SJSA1 (cell line): ENCODE data around the gene CIB2. TPM values are rescaled to one million over a fixed set of nuclear protein-coding genes. Genes with fewer than 3 reads are reported as not detected.
A peak's percentile ranks its signal among the peaks of the same experiment; 100 is the strongest.
"Not testable (repeated sequence)": the region's sequence is repeated elsewhere in the genome, so short reads cannot be mapped to it uniquely, and the experiment has no call there.

Source experiments
- DNase-seq, 2 experiments: peaks; one replicate each; pipeline ENCODE4 v3.0.0-alpha.2; 2015 to 2020; ENCODE audit warnings: low spot score in 2 of 2, low read depth in 1 of 2
- H3K27ac ChIP-seq: fragments of 250-450 bp; sonication (Bioruptor Pico); 2 replicates; pipeline ENCODE4 v1.5.1; 2020; ENCODE audit warnings: mild to moderate bottlenecking, moderate library complexity
- H3K27me3 ChIP-seq: fragments of 250-450 bp; sonication (Bioruptor Pico); replicated peaks from 2 replicates; pipeline ENCODE4 v1.5.1; 2020; ENCODE audit warnings: mild to moderate bottlenecking, moderate library complexity
- H3K36me3 ChIP-seq: fragments of 250-450 bp; sonication (Bioruptor Pico); 2 replicates; pipeline ENCODE4 v1.5.1; 2020; ENCODE audit warnings: mild to moderate bottlenecking
- H3K4me1 ChIP-seq: fragments of 250-450 bp; sonication (Bioruptor Pico); replicated peaks from 2 replicates; pipeline ENCODE4 v1.6.1; 2021; ENCODE audit warnings: mild to moderate bottlenecking
- H3K4me3 ChIP-seq: fragments of 250-450 bp; sonication (Bioruptor Pico); 2 replicates; pipeline ENCODE4 v1.5.1; 2020; ENCODE audit warnings: mild to moderate bottlenecking
- H3K9me3 ChIP-seq: fragments of 250-450 bp; sonication (Bioruptor Pico); replicated peaks from 2 replicates; pipeline ENCODE4 v1.5.1; 2020; ENCODE audit warnings: mild to moderate bottlenecking
- total RNA-seq: library from RNA; depleted of rRNA; stranded (reverse); fragments of >200 nt; shearing (Covaris generic); gene quantifications from 2 replicates; pipeline ENCODE4 v1.2.3, GENCODE V29; 2014

Gene CIB2
- total RNA-seq, 1 experiment from 2014 or later: 3.2 TPM

- Histone ChIP-seq H3K4me3 (no peak overlapping the region), H3K36me3 (peaks cover 53% of the 10 kb centered on the region), H3K9me3 (no peaks in the 10 kb centered on the region), H3K4me1 (no peaks in the 10 kb centered on the region), H3K27ac (no peak overlapping the region), H3K27me3 (no peaks in the 10 kb centered on the region)
- DNase-seq: no peak
These were observed 28.1 kb upstream of the CIB2 start for GRCh38 chr15:78159395-78159794.

GRCh38 chr15:78157203-78157602, 26.0 kb upstream of the CIB2 start:
- no peak for DNase-seq
- no peak overlapping the region for H3K27ac ChIP-seq
- H3K4me1 ChIP-seq: no peaks in the 10 kb centered on the region
- H3K9me3 ChIP-seq: no peaks in the 10 kb centered on the region
- H3K4me3 ChIP-seq: no peak overlapping the region
- no peaks in the 10 kb centered on the region for H3K27me3 ChIP-seq
- H3K36me3 ChIP-seq: peaks cover 45% of the 10 kb centered on the region

GRCh38 chr15:78156653-78157052, 25.4 kb upstream of the CIB2 start:
- Histone ChIP-seq H3K4me3 (no peak overlapping the region), H3K4me1 (no peaks in the 10 kb centered on the region), H3K9me3 (no peaks in the 10 kb centered on the region), H3K36me3 (peaks cover 40% of the 10 kb centered on the region), H3K27me3 (no peaks in the 10 kb centered on the region), H3K27ac (no peak overlapping the region)
- DNase-seq: no peak

DNA sequence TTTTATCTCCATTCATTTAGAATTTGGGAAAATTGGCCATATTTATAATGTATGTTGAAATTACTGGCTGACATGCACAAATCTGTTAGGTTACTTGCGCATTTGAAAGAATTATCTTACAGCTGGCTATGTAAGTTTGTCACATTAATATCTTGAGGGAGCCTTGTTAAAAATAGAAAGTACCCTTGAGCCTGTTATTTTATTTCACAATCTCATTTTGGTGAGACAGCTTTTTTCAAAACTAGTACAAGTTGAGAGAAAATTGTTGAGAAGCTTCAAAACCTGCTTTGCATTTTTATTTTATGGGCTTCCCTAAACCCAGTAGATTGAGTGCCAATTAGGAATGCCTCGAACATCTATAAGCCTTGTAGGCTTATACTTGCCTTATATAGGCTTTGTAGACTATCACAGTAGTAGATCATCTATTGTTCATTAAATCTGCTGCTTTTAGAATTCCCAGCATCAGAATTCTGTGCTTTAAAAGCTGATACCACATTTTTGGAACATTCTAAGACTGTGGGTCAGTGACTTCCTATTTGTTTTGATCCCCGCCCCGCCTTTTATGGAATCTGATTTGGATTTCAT, 24.2 kb upstream of the CIB2 start:
- H3K4me3 ChIP-seq: no peak overlapping the region
- peaks cover 27% of the 10 kb centered on the region for H3K36me3 ChIP-seq
- no peak for DNase-seq
- H3K27ac ChIP-seq: no peak overlapping the region
- H3K4me1 ChIP-seq: peaks cover under 1% of the 10 kb centered on the region
- H3K27me3 ChIP-seq: no peaks in the 10 kb centered on the region
- H3K9me3 ChIP-seq: no peaks in the 10 kb centered on the region

DNA sequence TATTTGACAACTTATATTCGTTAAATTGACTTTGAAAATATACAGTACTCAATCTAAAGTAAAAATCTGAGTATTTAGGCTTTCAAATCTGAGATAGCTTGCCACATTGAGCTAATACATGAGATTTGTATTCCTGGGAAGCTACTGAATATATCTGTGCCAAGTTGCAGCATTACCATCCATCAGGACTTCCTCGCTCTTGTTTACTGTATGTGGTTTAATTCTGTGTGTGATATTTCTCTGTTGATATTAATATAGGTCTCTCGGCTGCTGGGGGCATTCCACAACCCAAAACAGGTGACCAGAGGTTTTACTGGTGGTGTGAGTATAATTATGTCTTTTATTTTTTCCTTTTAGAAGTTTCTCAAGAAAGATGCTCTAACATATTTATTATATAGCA, 23.7 kb upstream of the CIB2 start:
- no peak for DNase-seq
- peaks cover 23% of the 10 kb centered on the region for H3K36me3 ChIP-seq
- H3K4me1 ChIP-seq: peaks cover 5% of the 10 kb centered on the region
- H3K27me3 ChIP-seq: no peaks in the 10 kb centered on the region
- no peaks in the 10 kb centered on the region for H3K9me3 ChIP-seq
- no peak overlapping the region for H3K4me3 ChIP-seq
- H3K27ac ChIP-seq: no peak overlapping the region

GRCh38 chr15:78151075-78151474, 19.8 kb upstream of the CIB2 start:
- peaks cover 12% of the 10 kb centered on the region for H3K4me1 ChIP-seq
- H3K9me3 ChIP-seq, H3K27ac ChIP-seq, H3K4me3 ChIP-seq, H3K27me3 ChIP-seq, DNase-seq: not testable (repeated sequence)
- H3K36me3 ChIP-seq: peaks cover 12% of the 10 kb centered on the region

- Histone ChIP-seq H3K4me3 (peak overlapping the region; percentile 95), H3K27me3 (no peaks in the 10 kb centered on the region), H3K27ac (0 out of 2 replicates have a peak overlapping the region, but pooled peaks have one; percentile 21), H3K9me3 (no peaks in the 10 kb centered on the region), H3K36me3 (peaks cover 6% of the 10 kb centered on the region), H3K4me1 (peaks cover 12% of the 10 kb centered on the region)
- DNase-seq: no peak
These were observed 18.8 kb upstream of the CIB2 start for GRCh38 chr15:78149805-78150751.

- peak within 1 kb of the TSS; percentile 21 for H3K27ac ChIP-seq
These were observed 18.0 kb upstream of the CIB2 start, which contains the start of gene IDH3A for GRCh38 chr15:78149068-78149804. Gene IDH3A (plus strand): TSS chr15:78149362. CDS start chr15:78149404, 42 bp downstream.

DNA sequence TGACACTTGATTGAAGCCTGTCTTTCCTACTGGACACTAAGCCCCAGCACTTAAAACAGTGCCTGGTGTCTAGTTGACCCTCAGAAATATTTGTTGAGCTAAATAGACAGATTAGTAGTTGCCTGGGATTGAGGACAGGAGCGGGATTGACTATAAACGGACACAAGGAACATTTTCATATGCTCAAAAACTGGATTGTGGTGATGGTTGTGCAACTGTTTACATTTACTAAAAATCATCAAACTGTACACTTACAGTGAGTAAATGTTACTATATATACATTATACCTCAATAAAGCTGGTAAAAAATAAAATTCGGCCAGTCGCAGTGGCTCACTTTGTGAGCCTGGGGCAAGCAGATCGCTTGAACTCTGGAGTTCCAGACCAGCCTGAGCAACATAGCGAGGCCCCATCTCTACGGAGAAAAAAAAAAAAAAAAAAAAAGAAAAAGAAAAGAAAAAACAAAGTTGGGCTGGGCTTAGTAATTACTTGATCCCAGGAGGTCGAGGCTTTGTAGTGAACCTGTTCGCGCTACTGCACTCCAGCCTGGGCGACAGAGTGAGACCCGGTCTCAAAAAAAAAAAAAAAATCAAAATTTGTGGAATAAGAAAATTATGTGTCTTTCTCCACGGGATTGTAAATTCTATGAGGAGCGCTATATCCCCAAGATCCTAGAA, 17.3 kb upstream of the CIB2 start:
- DNase-seq: no peak
- H3K4me3 ChIP-seq: peak overlapping the region; percentile 95
- no peaks in the 10 kb centered on the region for H3K9me3 ChIP-seq
- no peaks in the 10 kb centered on the region for H3K27me3 ChIP-seq
- H3K36me3 ChIP-seq: peaks cover 6% of the 10 kb centered on the region
- peaks cover 12% of the 10 kb centered on the region for H3K4me1 ChIP-seq
- H3K27ac ChIP-seq: peak overlapping the region; percentile 16; the same call in 1 of the 2 replicates

More at GRCh38 chr15:78149068-78149804, 18.0 kb upstream of the CIB2 start, which contains the start of gene IDH3A:
- Histone ChIP-seq H3K36me3 (peaks cover 6% of the 10 kb centered on the region), H3K4me1 (peaks cover 12% of the 10 kb centered on the region), H3K9me3 (no peaks in the 10 kb centered on the region), H3K27me3 (no peaks in the 10 kb centered on the region), H3K4me3 (peak within 1 kb of the TSS; percentile 95)
- peak; percentile 92 to 99 for DNase-seq

DNA sequence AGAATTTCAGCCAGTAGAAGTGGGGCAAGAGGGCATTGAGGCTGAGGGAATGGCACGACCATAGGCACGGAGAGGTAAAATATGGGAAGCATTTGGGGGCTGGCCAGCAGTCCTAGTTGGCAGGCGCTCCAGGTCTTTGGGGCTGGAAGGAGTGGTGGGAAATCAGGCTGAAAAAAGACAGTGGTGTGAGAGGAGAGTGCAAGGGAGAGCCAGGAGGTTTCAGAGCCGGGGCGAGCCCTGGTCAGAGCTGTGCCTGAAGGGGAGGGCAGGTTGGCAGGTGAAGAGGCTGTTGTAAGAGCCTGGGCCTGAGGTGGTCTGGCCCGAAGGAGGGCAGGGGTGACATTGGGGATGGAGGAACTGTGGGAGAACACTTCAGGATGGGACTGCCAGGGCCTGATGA, 16.3 kb upstream of the CIB2 start:
- DNase-seq: no peak
- Histone ChIP-seq H3K27me3 (no peaks in the 10 kb centered on the region), H3K4me3 (no peak overlapping the region), H3K27ac (no peak overlapping the region), H3K36me3 (peaks cover 6% of the 10 kb centered on the region), H3K9me3 (no peaks in the 10 kb centered on the region), H3K4me1 (peaks cover 12% of the 10 kb centered on the region)

DNA sequence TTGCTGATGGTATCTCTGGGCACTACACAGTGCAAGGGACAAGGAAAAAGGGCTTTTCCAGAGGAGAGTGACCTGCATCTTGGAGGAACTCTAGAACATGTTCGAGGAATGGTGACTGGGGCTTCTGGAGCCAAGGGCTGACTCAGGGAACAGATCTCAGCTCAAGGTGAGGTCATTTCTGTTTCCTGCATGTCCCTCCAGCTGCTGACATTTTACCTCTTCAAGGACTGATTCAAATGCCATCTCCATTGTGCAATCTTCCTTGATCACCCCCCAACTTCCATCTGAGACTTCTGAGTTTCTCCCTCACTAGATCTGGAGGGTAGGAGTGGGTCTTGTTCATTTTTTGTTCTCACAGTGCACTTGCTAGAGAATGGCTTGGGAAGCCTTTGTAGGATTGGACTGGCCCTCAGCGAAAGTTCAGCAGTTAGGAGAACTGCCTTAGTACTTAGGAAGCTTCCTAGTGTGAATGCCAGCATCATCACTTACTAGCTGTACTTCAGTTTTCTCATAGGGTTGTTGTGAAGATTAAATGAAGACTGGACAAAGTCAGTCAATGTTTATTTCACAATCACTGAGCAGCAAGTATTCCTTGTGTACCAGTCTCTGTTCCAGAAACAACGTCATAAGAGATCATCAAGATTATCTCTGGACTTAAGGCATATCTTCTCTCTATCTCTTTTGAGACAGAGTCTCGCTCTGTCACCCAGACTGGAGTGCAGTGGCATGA, 15.3 kb upstream of the CIB2 start:
- Histone ChIP-seq H3K36me3 (peaks cover 6% of the 10 kb centered on the region), H3K27ac (no peak overlapping the region), H3K4me3 (no peak overlapping the region), H3K27me3 (no peaks in the 10 kb centered on the region), H3K9me3 (no peaks in the 10 kb centered on the region), H3K4me1 (peaks cover 12% of the 10 kb centered on the region)
- DNase-seq: no peak

GRCh38 chr15:78142332-78142731, 11.1 kb upstream of the CIB2 start:
- H3K9me3 ChIP-seq: no peaks in the 10 kb centered on the region
- DNase-seq: no peak

DNA sequence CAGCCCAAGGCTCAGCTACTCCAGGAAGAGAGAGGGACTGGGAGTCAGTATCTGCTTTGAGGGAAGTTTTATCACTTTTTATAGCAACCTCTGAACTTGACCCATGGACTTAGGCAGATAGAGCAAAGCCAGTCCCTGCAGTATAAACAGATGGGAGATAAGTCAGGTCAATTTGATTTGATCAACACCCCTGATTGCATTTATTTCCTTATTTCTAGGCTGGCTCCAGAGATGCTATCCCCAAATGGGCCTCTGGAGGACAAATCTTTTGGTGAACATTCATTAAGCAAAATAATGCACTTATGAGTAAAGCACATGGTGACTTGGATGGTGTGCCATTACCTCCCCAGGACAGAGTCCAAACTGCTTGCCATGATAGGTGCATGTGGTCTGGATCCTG, 9.0 kb upstream of the CIB2 start:
- no peak overlapping the region for H3K4me3 ChIP-seq
- H3K27ac ChIP-seq: no peak overlapping the region
- H3K36me3 ChIP-seq: no peaks in the 10 kb centered on the region
- H3K4me1 ChIP-seq: no peaks in the 10 kb centered on the region
- DNase-seq: no peak
- no peaks in the 10 kb centered on the region for H3K9me3 ChIP-seq
- no peaks in the 10 kb centered on the region for H3K27me3 ChIP-seq

More at GRCh38 chr15:78142332-78142731, 11.1 kb upstream of the CIB2 start:
- Histone ChIP-seq H3K4me1 (no peaks in the 10 kb centered on the region), H3K27me3 (no peaks in the 10 kb centered on the region), H3K4me3 (no peak overlapping the region), H3K27ac (no peak overlapping the region), H3K36me3 (no peaks in the 10 kb centered on the region)
